K562 (cell line): ENCODE measurements around the gene DKKL1. TPM values are rescaled to one million over a fixed set of nuclear protein-coding genes. Genes with fewer than 3 reads are reported as not detected.

Source experiments
- ATAC-seq: fragments of 200-7000 bp; cut with Tn5 transposase; 3 replicates; pipeline ENCODE4 v1.9.1; 2020; ENCODE audit warnings: moderate library complexity
- BruUV-seq: library from RNA; stranded (reverse); fragments of 400-500 nt; replicated peaks from 2 replicates; lab custom pipeline; 2021; lab: Mats Ljungman, UMichigan
- CTCF ChIA-PET: fragments of 300-600 bp; formaldehyde crosslinking; extraction: SDS; loops from one replicate; lab custom pipeline; 2021; ENCODE audit warnings: low intra/inter-chr PET ratio; lab: Yijun Ruan, JAX
- POLR2A ChIA-PET: fragments of 300-600, 350-650 bp; sonication (Branson Sonifier 250); formaldehyde crosslinking; extraction: SDS; loops from one replicate; lab custom pipeline; 2021; ENCODE audit warnings: antibody characterized with exemption, inconsistent platforms; lab: Yijun Ruan, JAX
- DNase-seq, 4 experiments: peaks; one replicate each; pipeline versions ENCODE4 v3.0.0 to v3.0.0-alpha.2; 2011 to 2018; ENCODE audit warnings: low spot score in 3 of 4, mixed read lengths in 3 of 4; ENCODE audit errors: extremely low read depth in 1 of 4
- FAIRE-seq: peaks from 2 replicates; lab custom pipeline; 2011; peaks lifted over from hg19 to GRCh38; lab: Jason Lieb, UNC
- H2AFZ ChIP-seq: 2 replicates; pipeline ENCODE4 v1.6.0; 2011; ENCODE audit warnings: low read depth, low read length, control low read depth, inconsistent platforms
- H3K27ac ChIP-seq: fragments of 200-600 bp; 3 replicates; pipeline ENCODE4 v1.8.0; 2011; ENCODE audit warnings: low read depth, mild to moderate bottlenecking, control low read depth, inconsistent platforms, low read length, moderate library complexity, mixed read lengths; ENCODE audit errors: extremely low read depth
- H3K27me3 ChIP-seq, 2 experiments: fragments of 300-600 bp in 1 of 2; 2 replicates in 1 of 2; 3 replicates in 1 of 2; pipeline versions ENCODE4 v1.6.0 to v1.8.0; 2011; ENCODE audit warnings: inconsistent platforms in 2 of 2, low read length in 2 of 2, mild to moderate bottlenecking in 1 of 2, mixed read lengths in 1 of 2, moderate library complexity in 1 of 2; ENCODE audit not compliant: control insufficient read depth in 2 of 2, insufficient read depth in 2 of 2
- H3K36me3 ChIP-seq: fragments of 300-600 bp; 3 replicates; pipeline ENCODE4 v1.8.0; 2011; ENCODE audit warnings: mild to moderate bottlenecking, low read length, inconsistent platforms; ENCODE audit not compliant: control insufficient read depth, insufficient read depth
- H3K4me1 ChIP-seq, 2 experiments: fragments of 200-600 bp in 1 of 2; replicated peaks in 1 of 2; 2 replicates in 1 of 2; 3 replicates in 1 of 2; pipeline versions ENCODE4 v1.5.1 to v1.8.0; 2011; ENCODE audit warnings: inconsistent platforms in 2 of 2, low read length in 2 of 2, mild to moderate bottlenecking in 1 of 2, mixed read lengths in 1 of 2, moderate library complexity in 1 of 2; ENCODE audit not compliant: control insufficient read depth in 2 of 2, insufficient read depth in 2 of 2
- H3K4me2 ChIP-seq: 2 replicates; pipeline ENCODE4 v1.6.1; 2011; ENCODE audit warnings: low read length, control low read depth, inconsistent platforms, mixed read lengths; ENCODE audit not compliant: insufficient read depth
- H3K4me3 ChIP-seq: fragments of 200-600 bp; sonication (generic), shearing (Covaris generic); 2 replicates; pipeline ENCODE4 v1.5.1; 2016; ENCODE audit warnings: control low read depth, inconsistent platforms
- H3K79me2 ChIP-seq: fragments of 200-600 bp; 3 replicates; pipeline ENCODE4 v1.8.0; 2011; ENCODE audit warnings: low read length, inconsistent platforms; ENCODE audit not compliant: control insufficient read depth, insufficient read depth
- H3K9ac ChIP-seq, 2 experiments: 2 replicates each; pipeline versions ENCODE4 v1.6.0 to v1.6.1; 2011; ENCODE audit warnings: low read depth in 2 of 2, low read length in 2 of 2, control low read depth in 1 of 2, inconsistent platforms in 1 of 2, mild to moderate bottlenecking in 1 of 2, mixed read lengths in 1 of 2; ENCODE audit not compliant: insufficient read depth in 1 of 2
- H3K9me1 ChIP-seq: one replicate; pipeline ENCODE4 v1.6.0; 2011; ENCODE audit warnings: inconsistent platforms, mild to moderate bottlenecking, low read length, moderate library complexity; ENCODE audit not compliant: control insufficient read depth, insufficient read depth
- H3K9me3 ChIP-seq: replicated peaks from 2 replicates; pipeline ENCODE4 v1.5.1; 2011; ENCODE audit warnings: low read depth, low read length, inconsistent platforms; ENCODE audit not compliant: control insufficient read depth, insufficient read depth
- H4K20me1 ChIP-seq: replicated peaks from 2 replicates; pipeline ENCODE4 v1.6.1; 2011; ENCODE audit warnings: low read length, inconsistent platforms, mixed read lengths; ENCODE audit not compliant: control insufficient read depth, insufficient read depth
- SUPT5H ChIP-seq: fragments of 450-650 bp; IDR thresholded peaks from 2 replicates; pipeline ENCODE4 v1.6.1; 2016
- TCFL5 ChIP-seq: fragments of 250-450 bp; sonication (Bioruptor Pico); conservative IDR thresholded peaks from 2 replicates; pipeline ENCODE4 v1.6.1; 2021; ENCODE audit warnings: mild to moderate bottlenecking, moderate library complexity, matching md5 sums
- ZNF316 ChIP-seq: fragments of 450-650 bp; IDR thresholded peaks from 2 replicates; pipeline ENCODE4 v1.6.1; 2016
- WGBS: fragments of 100-300 bp; shearing (Covaris generic); methylation state at CpG from one replicate; pipeline ENCODE4 v1.1.6; 2016; ENCODE audit warnings: low coverage, mixed read lengths; ENCODE audit not compliant: insufficient coverage; ENCODE audit errors: missing lambda C conversion rate; 5-methylcytosine and 5-hydroxymethylcytosine counted together
- in situ Hi-C: fragments of 300-500 bp; cut with MboI; formaldehyde crosslinking; loops from 4 replicates; pipeline ENCODE4 v1.15.0; 2018; ENCODE audit warnings: inconsistent platforms, mixed read lengths
- intact Hi-C: fragments of 100-400 bp; cut with micrococcal nuclease; formaldehyde crosslinking; loops from 2 replicates; pipeline ENCODE4 v1.14.2; 2022
- polyA plus RNA-seq, 8 experiments: library from polyadenylated mRNA; depleted of rRNA in 4 of 8; stranded (reverse) in 5 of 8; unstranded in 3 of 8; fragments of >200 nt; fragmentation: Nextera tagmentation in 2 of 8; fragmentation: Illumina TruSeq in 1 of 8; extraction: Ambion mirVana in 2 of 8; extraction: Trizol in 1 of 8; gene quantifications; 2 replicates each; pipeline versions ENCODE4 v1.2.1 to v1.2.3, GENCODE V29; 2011 to 2014; ENCODE audit warnings: inconsistent platforms in 1 of 8, missing spikeins in 1 of 8
- total RNA-seq, 7 experiments: library from RNA; depleted of rRNA in 6 of 7; stranded (reverse); fragments of >200 nt in 6 of 7; fragmentation: Illumina TruSeq in 2 of 7; extraction: Trizol in 2 of 7; gene quantifications; 2 replicates each; pipeline versions ENCODE4 v1.2.1 to v1.2.3, GENCODE V29; 2011 to 2021; ENCODE audit warnings: low replicate concordance in 1 of 7
- TF ChIP-seq, protein P1 (sequence below): sonication (generic); formaldehyde crosslinking; IDR thresholded peaks from 2 replicates; pipeline ENCODE4 v1.8.0; 2022; ENCODE audit warnings: mild to moderate bottlenecking, missing genetic modification reagents
- TF ChIP-seq, protein P2 (sequence below): sonication (generic); formaldehyde crosslinking; IDR thresholded peaks from 2 replicates; pipeline ENCODE4 v1.8.1; 2023; ENCODE audit warnings: mild to moderate bottlenecking, missing genetic modification reagents
- TF ChIP-seq, protein P3 (sequence below): fragments of 250-450 bp; sonication (Bioruptor Pico); IDR thresholded peaks from 2 replicates; pipeline ENCODE4 v1.8.0; 2021; ENCODE audit warnings: moderate library complexity, mild to moderate bottlenecking, inconsistent platforms
- TF ChIP-seq, protein P4 (sequence below): sonication (generic); formaldehyde crosslinking; IDR thresholded peaks from 2 replicates; pipeline ENCODE4 v1.8.1; 2023; ENCODE audit warnings: missing genetic modification reagents, mild to moderate bottlenecking, borderline replicate concordance

Gene DKKL1
- total and polyA plus RNA-seq, 9 of the 15 experiments (the other 6 are each of a cell fraction or from before 2014, with no cell fraction given), result 0.15 to 1.7 (median 0.52) TPM

DNA sequence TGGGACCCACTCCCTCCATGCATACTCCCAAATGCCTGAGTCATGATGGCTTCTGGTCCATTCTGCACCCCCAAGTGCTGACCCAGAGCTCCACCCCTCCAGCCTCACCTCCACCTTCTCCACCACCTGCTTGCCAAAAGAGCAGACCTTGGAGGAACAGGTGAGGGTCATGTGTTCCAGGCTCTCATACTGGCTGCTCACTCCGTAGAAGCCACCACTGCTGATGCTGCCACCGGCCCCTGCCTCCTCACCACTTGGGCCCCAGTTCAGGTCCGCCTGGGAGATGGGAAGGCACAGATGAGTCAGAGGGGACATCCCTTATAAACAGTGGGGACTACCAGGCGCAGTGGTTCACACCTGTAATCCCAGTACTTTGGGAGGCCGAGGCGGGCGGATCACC lies 20.6 kb upstream of the DKKL1 start:
- intact Hi-C loops (no loop called here), in situ Hi-C loops (no loop called here)
- H3K27me3 ChIP-seq, result no peaks in the 10 kb centered on the region
- peaks cover 19 to 28% of the 10 kb centered on the region in 2 experiments for H3K4me1 ChIP-seq
- peaks cover 39% of the 10 kb centered on the region; the same call in 2 of the 3 replicates for H3K36me3 ChIP-seq
- DNase-seq, result no peak
- no TSS peak for BruUV-seq
- no peaks in the 10 kb centered on the region for H4K20me1 ChIP-seq
- CTCF ChIA-PET, result no interaction called here
- no peaks in the 10 kb centered on the region for H3K9me1 ChIP-seq
- no peak overlapping the region for H3K4me3 ChIP-seq
- H3K4me2 ChIP-seq, result no peak overlapping the region
- WGBS, result 94% methylated on average over 5 of the region's 7 CpGs
- no peaks in the 10 kb centered on the region for H3K79me2 ChIP-seq
- no peaks in the 10 kb centered on the region for H3K9me3 ChIP-seq
- FAIRE-seq, result no peak
- H3K27ac ChIP-seq, result no peak overlapping the region
- H3K9ac ChIP-seq, result no peak overlapping the region
- POLR2A ChIA-PET, result no interaction called here
- ATAC-seq, result no peak
- H2AFZ ChIP-seq, result no peak overlapping the region
- TF ChIP-seq, protein P1, sequence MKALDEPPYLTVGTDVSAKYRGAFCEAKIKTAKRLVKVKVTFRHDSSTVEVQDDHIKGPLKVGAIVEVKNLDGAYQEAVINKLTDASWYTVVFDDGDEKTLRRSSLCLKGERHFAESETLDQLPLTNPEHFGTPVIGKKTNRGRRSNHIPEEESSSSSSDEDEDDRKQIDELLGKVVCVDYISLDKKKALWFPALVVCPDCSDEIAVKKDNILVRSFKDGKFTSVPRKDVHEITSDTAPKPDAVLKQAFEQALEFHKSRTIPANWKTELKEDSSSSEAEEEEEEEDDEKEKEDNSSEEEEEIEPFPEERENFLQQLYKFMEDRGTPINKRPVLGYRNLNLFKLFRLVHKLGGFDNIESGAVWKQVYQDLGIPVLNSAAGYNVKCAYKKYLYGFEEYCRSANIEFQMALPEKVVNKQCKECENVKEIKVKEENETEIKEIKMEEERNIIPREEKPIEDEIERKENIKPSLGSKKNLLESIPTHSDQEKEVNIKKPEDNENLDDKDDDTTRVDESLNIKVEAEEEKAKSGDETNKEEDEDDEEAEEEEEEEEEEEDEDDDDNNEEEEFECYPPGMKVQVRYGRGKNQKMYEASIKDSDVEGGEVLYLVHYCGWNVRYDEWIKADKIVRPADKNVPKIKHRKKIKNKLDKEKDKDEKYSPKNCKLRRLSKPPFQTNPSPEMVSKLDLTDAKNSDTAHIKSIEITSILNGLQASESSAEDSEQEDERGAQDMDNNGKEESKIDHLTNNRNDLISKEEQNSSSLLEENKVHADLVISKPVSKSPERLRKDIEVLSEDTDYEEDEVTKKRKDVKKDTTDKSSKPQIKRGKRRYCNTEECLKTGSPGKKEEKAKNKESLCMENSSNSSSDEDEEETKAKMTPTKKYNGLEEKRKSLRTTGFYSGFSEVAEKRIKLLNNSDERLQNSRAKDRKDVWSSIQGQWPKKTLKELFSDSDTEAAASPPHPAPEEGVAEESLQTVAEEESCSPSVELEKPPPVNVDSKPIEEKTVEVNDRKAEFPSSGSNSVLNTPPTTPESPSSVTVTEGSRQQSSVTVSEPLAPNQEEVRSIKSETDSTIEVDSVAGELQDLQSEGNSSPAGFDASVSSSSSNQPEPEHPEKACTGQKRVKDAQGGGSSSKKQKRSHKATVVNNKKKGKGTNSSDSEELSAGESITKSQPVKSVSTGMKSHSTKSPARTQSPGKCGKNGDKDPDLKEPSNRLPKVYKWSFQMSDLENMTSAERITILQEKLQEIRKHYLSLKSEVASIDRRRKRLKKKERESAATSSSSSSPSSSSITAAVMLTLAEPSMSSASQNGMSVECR (CRISPR knock-in tag), result no peak
- TF ChIP-seq ZNF316 (no peak), TCFL5 (CRISPR knock-in tag) (no peak), SUPT5H (no peak)
- TF ChIP-seq, protein P2, sequence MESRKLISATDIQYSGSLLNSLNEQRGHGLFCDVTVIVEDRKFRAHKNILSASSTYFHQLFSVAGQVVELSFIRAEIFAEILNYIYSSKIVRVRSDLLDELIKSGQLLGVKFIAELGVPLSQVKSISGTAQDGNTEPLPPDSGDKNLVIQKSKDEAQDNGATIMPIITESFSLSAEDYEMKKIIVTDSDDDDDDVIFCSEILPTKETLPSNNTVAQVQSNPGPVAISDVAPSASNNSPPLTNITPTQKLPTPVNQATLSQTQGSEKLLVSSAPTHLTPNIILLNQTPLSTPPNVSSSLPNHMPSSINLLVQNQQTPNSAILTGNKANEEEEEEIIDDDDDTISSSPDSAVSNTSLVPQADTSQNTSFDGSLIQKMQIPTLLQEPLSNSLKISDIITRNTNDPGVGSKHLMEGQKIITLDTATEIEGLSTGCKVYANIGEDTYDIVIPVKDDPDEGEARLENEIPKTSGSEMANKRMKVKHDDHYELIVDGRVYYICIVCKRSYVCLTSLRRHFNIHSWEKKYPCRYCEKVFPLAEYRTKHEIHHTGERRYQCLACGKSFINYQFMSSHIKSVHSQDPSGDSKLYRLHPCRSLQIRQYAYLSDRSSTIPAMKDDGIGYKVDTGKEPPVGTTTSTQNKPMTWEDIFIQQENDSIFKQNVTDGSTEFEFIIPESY (CRISPR knock-in tag), result no peak
- TF ChIP-seq, protein P3, sequence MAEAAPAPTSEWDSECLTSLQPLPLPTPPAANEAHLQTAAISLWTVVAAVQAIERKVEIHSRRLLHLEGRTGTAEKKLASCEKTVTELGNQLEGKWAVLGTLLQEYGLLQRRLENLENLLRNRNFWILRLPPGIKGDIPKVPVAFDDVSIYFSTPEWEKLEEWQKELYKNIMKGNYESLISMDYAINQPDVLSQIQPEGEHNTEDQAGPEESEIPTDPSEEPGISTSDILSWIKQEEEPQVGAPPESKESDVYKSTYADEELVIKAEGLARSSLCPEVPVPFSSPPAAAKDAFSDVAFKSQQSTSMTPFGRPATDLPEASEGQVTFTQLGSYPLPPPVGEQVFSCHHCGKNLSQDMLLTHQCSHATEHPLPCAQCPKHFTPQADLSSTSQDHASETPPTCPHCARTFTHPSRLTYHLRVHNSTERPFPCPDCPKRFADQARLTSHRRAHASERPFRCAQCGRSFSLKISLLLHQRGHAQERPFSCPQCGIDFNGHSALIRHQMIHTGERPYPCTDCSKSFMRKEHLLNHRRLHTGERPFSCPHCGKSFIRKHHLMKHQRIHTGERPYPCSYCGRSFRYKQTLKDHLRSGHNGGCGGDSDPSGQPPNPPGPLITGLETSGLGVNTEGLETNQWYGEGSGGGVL (CRISPR knock-in tag), result no peak
- TF ChIP-seq, protein P4, sequence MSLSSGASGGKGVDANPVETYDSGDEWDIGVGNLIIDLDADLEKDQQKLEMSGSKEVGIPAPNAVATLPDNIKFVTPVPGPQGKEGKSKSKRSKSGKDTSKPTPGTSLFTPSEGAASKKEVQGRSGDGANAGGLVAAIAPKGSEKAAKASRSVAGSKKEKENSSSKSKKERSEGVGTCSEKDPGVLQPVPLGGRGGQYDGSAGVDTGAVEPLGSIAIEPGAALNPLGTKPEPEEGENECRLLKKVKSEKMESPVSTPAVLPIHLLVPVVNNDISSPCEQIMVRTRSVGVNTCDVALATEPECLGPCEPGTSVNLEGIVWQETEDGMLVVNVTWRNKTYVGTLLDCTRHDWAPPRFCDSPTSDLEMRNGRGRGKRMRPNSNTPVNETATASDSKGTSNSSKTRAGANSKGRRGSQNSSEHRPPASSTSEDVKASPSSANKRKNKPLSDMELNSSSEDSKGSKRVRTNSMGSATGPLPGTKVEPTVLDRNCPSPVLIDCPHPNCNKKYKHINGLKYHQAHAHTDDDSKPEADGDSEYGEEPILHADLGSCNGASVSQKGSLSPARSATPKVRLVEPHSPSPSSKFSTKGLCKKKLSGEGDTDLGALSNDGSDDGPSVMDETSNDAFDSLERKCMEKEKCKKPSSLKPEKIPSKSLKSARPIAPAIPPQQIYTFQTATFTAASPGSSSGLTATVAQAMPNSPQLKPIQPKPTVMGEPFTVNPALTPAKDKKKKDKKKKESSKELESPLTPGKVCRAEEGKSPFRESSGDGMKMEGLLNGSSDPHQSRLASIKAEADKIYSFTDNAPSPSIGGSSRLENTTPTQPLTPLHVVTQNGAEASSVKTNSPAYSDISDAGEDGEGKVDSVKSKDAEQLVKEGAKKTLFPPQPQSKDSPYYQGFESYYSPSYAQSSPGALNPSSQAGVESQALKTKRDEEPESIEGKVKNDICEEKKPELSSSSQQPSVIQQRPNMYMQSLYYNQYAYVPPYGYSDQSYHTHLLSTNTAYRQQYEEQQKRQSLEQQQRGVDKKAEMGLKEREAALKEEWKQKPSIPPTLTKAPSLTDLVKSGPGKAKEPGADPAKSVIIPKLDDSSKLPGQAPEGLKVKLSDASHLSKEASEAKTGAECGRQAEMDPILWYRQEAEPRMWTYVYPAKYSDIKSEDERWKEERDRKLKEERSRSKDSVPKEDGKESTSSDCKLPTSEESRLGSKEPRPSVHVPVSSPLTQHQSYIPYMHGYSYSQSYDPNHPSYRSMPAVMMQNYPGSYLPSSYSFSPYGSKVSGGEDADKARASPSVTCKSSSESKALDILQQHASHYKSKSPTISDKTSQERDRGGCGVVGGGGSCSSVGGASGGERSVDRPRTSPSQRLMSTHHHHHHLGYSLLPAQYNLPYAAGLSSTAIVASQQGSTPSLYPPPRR (CRISPR knock-in tag), result no peak
